ENCODE results near the gene TMEM254. TPM values are rescaled to one million over a fixed set of nuclear protein-coding genes. Genes with fewer than 3 reads are reported as not detected.

The TMEM254 gene
- total and polyA plus RNA-seq, 2 experiments from 2014 or later: 17.1 to 29.6 TPM

GRCh38 chr10:80070057-80070456, 8.4 kb upstream of the TMEM254 start:
- H2AFZ ChIP-seq: no peak overlapping the region
- no peak overlapping the region for H3K4me3 ChIP-seq
- no peaks in the 10 kb centered on the region for H3K36me3 ChIP-seq (replicated peaks; ENCODE audit: insufficient read depth, low read depth)
- TF ChIP-seq EZH2 (IDR thresholded peaks at IDR 0.05; ENCODE audit: borderline replicate concordance): no peak
- TF ChIP-seq EZH2phosphoT487 (IDR thresholded peaks at IDR 0.05; ENCODE audit: low read depth, severe bottlenecking, unreplicated experiment): no peak
- TF ChIP-seq, protein P1, sequence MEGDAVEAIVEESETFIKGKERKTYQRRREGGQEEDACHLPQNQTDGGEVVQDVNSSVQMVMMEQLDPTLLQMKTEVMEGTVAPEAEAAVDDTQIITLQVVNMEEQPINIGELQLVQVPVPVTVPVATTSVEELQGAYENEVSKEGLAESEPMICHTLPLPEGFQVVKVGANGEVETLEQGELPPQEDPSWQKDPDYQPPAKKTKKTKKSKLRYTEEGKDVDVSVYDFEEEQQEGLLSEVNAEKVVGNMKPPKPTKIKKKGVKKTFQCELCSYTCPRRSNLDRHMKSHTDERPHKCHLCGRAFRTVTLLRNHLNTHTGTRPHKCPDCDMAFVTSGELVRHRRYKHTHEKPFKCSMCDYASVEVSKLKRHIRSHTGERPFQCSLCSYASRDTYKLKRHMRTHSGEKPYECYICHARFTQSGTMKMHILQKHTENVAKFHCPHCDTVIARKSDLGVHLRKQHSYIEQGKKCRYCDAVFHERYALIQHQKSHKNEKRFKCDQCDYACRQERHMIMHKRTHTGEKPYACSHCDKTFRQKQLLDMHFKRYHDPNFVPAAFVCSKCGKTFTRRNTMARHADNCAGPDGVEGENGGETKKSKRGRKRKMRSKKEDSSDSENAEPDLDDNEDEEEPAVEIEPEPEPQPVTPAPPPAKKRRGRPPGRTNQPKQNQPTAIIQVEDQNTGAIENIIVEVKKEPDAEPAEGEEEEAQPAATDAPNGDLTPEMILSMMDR (IDR thresholded peaks at IDR 0.05; ENCODE audit: poor library complexity): no peak
- no peaks in the 10 kb centered on the region for H3K4me1 ChIP-seq (ENCODE audit: insufficient read depth)
- no peak overlapping the region for H3K4me2 ChIP-seq
- no peak overlapping the region for H3K27ac ChIP-seq
- H3K9me3 ChIP-seq (ENCODE audit: low read depth): no peaks in the 10 kb centered on the region
- no peaks in the 10 kb centered on the region for H3K79me2 ChIP-seq
- H3K9me2 ChIP-seq (replicated peaks; ENCODE audit: insufficient read depth): no peaks in the 10 kb centered on the region
- DNase-seq (ENCODE audit: low spot score): no peak
- no peaks in the 10 kb centered on the region for H3K27me3 ChIP-seq
- no peaks in the 10 kb centered on the region for H4K20me1 ChIP-seq (ENCODE audit: insufficient read depth, poor library complexity, severe bottlenecking)
- WGBS (ENCODE audit: low lambda C conversion rate, missing lambda C conversion rate): 96% methylated on average over 3 of the region's 3 CpGs

DNA sequence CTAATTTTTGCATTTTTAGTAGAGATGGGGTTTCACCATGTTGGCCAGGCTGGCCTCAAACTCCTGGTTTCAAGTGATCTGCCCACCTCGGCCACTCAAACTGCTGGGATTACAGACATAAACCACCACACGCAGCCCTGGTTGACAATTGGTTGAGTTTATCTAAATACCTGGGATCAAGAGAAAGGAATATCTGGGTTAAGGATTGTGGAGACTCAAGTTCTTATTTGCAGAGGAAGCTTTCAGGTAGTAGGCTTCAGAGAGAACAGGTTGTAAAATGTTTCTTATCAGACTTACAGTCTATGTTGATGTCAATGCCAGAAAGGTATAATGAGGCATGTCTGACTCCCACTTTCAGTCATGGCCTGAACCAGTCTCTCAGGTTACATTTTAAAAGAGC, 5.9 kb upstream of the TMEM254 start:
- TF ChIP-seq, protein P1 (IDR thresholded peaks at IDR 0.05; ENCODE audit: poor library complexity): no peak
- TF ChIP-seq EZH2phosphoT487 (IDR thresholded peaks at IDR 0.05; ENCODE audit: low read depth, severe bottlenecking, unreplicated experiment): peak; percentile 97
- peak; percentile 23 for DNase-seq (ENCODE audit: low spot score)

DNA sequence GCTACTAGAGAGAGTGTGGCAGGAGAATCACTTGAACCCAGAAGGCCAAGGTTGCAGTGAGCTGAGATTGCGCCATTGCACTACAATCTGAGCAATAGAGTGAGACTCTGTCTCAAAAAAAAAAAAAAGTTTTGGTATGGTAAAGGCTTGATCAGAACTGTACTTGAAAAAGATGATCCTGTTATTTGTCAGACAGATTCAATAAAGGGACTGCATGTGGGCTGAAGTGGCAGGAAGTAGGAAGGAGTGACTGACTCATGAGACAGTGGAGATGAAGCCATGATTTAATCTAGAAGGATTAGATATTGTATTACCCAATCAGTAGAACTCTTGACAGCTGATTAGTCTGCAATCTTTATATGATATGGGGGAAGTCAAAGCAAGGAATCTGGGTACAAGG, 2.7 kb upstream of the TMEM254 start:
- no peaks in the 10 kb centered on the region for H3K9me2 ChIP-seq (replicated peaks; ENCODE audit: insufficient read depth)
- no peaks in the 10 kb centered on the region for H3K4me1 ChIP-seq (ENCODE audit: insufficient read depth)
- no peak for DNase-seq (ENCODE audit: low spot score)
- H3K9me3 ChIP-seq (ENCODE audit: low read depth): no peaks in the 10 kb centered on the region
- H3K27ac ChIP-seq: no peak overlapping the region
- H3K36me3 ChIP-seq (replicated peaks; ENCODE audit: insufficient read depth, low read depth): no peaks in the 10 kb centered on the region
- TF ChIP-seq EZH2phosphoT487 (IDR thresholded peaks at IDR 0.05; ENCODE audit: low read depth, severe bottlenecking, unreplicated experiment): no peak
- no peak for TF ChIP-seq EZH2 (IDR thresholded peaks at IDR 0.05; ENCODE audit: borderline replicate concordance)
- TF ChIP-seq, protein P1 (IDR thresholded peaks at IDR 0.05; ENCODE audit: poor library complexity): no peak
- no peak overlapping the region for H3K4me2 ChIP-seq
- peaks cover 12% of the 10 kb centered on the region for H3K79me2 ChIP-seq
- no peaks in the 10 kb centered on the region for H4K20me1 ChIP-seq (ENCODE audit: insufficient read depth, poor library complexity, severe bottlenecking)
- no peaks in the 10 kb centered on the region for H3K27me3 ChIP-seq
- H2AFZ ChIP-seq: no peak overlapping the region
- no peak overlapping the region for H3K4me3 ChIP-seq
- WGBS (ENCODE audit: low lambda C conversion rate, missing lambda C conversion rate): 100% methylated on average over 1 of the region's 1 CpG

More for the DNA sequence above, 5.9 kb upstream of the TMEM254 start:
- Histone ChIP-seq H3K4me2 (no peak overlapping the region), H3K4me3 (no peak overlapping the region), H3K36me3 (replicated peaks; ENCODE audit: insufficient read depth, low read depth) (no peaks in the 10 kb centered on the region), H2AFZ (no peak overlapping the region), H3K27me3 (no peaks in the 10 kb centered on the region), H3K79me2 (no peaks in the 10 kb centered on the region), H3K9me2 (replicated peaks; ENCODE audit: insufficient read depth) (no peaks in the 10 kb centered on the region), H3K9me3 (ENCODE audit: low read depth) (no peaks in the 10 kb centered on the region), H3K27ac (no peak overlapping the region), H3K4me1 (ENCODE audit: insufficient read depth) (no peaks in the 10 kb centered on the region), H4K20me1 (ENCODE audit: insufficient read depth, poor library complexity, severe bottlenecking) (no peaks in the 10 kb centered on the region)
- WGBS (ENCODE audit: low lambda C conversion rate, missing lambda C conversion rate): 37% methylated on average over 2 of the region's 2 CpGs

Measured in hepatocyte (in vitro differentiated cells).